GM12801 (cell line): ENCODE data around the gene USP13.

Experiments
- TF ChIP-seq, protein P1 (sequence below): IDR thresholded peaks from one replicate; pipeline ENCODE4 v1.5.1; 2011; ENCODE audit warnings: control low read depth; ENCODE audit not compliant: insufficient read length; ENCODE audit errors: extremely low read depth

Gene USP13

DNA sequence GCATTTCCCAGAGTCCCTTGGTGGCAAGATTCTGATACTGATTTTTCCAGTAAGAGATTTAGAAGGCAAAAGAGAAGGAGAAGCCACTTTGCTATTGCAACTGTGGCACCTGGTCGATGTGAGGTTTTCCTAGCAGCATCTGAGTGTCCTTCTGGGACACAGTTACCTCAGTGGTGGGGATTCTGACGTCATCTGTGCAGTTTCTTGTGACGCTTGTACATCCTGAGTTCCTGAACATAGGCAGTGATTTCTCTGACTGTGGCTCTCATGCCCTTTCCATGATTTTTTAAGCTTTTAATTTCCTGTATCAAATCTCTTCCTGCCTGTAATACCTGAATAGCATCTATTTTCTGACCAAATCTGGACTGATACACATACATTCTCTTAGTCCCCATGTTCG, 8.9 kb downstream of the USP13 start:
- TF ChIP-seq, protein P1, sequence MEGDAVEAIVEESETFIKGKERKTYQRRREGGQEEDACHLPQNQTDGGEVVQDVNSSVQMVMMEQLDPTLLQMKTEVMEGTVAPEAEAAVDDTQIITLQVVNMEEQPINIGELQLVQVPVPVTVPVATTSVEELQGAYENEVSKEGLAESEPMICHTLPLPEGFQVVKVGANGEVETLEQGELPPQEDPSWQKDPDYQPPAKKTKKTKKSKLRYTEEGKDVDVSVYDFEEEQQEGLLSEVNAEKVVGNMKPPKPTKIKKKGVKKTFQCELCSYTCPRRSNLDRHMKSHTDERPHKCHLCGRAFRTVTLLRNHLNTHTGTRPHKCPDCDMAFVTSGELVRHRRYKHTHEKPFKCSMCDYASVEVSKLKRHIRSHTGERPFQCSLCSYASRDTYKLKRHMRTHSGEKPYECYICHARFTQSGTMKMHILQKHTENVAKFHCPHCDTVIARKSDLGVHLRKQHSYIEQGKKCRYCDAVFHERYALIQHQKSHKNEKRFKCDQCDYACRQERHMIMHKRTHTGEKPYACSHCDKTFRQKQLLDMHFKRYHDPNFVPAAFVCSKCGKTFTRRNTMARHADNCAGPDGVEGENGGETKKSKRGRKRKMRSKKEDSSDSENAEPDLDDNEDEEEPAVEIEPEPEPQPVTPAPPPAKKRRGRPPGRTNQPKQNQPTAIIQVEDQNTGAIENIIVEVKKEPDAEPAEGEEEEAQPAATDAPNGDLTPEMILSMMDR, result no peak

DNA sequence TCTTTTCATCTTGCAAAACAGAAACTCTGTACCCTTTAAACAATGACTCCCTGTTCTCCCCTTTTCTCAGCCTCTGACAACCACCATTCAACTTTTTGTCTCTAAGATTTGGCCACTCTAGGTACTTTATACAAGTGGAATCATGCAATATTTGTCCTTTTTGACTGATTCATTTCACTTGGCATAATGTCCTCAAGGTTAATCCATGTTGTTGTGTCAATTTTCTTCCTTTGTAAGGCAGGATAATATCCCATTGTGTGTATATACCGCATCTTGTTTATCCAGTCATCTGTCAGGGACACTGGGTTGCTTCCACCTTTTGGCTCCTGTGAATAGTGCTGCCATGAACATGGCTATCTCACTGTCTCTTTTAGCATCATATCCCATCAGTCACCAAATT, 10.3 kb downstream of the USP13 start:
- TF ChIP-seq, protein P1, result no peak

DNA sequence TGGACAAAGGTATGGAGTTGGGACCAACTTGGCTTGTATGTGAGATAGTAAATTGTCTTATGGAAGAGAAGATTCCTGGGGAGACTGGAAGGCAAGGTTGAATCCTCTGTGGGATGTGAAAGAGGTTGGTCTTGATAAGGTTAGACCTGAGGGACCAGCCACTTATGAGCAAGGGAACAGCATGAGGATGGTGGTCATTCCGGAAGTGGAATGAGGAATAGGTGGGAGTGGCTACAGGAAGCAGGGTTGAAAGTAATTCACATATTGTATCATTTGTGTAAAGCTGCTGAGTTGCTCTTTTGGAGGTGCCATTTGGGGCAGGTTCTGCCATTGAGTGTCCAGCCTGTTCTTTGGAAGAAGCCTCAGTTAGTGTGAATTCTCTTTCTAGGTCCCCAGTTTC, 13.2 kb downstream of the USP13 start:
- TF ChIP-seq, protein P1, result no peak

DNA sequence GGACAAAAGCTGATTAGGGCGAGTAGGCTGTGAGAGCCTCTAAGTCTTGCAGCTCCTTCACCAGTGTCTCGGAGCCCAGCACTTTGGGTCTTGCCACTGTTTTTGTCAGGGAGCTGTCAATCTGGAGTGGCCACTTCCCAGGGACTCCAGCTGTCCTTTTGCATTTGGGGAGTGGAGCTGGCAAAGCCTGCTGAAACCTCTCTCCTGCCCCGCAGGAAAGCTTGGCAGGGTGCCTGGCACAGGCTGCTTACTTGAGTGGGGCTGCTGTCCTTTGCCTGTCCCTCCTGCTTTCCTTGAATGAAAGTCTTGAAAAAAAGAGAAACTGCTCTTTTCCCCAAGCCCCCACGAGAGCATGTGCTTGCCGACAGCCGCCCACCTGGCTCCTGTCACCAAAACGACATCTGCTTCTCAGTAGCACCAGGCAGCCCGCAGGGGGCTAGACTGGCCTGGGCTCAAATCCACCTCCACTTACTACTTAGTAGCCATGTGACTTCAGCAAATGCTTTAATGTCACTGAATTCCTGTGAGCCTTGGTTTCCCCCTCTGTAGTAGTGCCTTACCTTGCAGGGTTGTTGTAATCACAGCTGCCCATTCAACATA, 13.7 kb downstream of the USP13 start:
- TF ChIP-seq, protein P1, result no peak

DNA sequence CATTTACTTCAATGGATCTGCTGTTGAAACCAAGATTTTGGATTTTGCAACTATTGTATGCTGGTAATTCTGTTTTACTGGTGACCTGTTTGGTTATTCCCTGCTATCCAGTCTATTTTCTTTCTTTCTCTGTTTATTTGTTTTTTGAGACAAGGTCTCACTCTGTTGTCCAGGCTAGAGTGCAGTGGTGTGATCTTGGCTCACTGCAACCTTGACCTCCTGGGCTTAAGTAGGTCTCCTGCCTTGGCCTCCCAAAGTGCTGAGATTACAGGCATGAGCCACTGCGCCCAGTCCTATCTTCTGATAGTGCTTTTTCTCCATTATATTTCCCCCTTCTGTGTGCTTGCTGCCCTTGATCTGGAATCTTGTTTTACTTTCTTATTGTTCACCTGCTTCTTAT, 15.6 kb downstream of the USP13 start:
- TF ChIP-seq, protein P1, result no peak

DNA sequence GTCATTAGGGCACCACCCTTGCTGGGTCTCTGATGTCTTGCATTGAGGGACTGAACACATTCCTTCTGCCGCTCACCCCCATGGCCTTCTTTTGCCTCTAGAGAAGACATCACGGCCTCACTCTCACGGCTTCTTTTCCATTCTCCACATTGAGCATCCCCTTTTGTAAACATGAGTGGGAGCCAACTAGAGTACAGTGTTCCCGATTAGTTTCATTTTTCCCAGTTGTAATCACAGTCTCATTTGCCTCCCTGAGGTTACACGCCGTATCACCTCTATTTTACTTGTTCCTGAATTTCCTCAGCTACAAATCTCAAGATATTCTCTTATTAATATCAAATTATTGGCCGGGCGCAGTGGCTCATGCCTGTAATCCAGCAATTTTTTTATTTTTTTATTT, 17.5 kb downstream of the USP13 start:
- TF ChIP-seq, protein P1, result no peak

DNA sequence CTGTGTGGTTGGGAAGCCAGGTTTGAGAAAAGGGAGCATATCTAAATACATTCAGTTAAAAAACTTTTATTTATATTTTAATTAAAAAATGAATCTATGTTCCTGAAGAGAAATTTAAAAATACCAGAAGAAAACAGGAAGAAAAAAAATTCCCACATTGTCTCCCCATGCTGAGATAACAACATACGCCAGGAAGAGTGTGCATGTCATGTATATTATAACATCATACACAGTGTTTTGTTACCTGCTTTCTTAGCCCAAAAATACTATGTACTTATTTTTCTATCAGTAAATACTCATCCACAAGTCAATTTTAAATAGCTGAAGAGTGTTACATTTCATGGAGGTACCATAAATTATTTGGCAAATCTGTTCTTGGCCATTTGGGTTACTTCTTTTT, 18.5 kb downstream of the USP13 start:
- TF ChIP-seq, protein P1, result no peak

DNA sequence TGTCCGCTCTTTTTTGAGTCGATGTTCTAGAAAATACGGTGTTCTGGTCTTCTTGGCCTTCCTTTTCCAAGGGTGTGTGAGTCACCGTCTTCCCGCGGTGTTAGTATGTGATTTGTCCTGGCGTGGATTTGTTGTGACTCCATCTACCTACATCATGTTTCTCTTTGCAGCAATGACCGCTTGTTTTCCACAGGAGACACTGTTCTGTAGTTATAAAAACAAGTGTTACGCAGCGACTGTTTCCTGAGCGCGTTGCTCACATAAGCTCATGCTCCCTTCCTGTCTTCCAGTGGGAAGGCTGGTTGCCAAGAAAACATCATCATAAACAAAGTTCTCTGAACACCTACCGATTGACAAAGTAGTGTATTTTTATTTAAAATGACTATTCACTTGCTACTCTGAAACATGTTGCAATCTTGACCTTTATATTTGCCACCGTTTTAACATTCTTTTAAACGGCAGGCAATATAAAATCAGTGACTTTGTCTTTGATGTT, 19.0 kb downstream of the USP13 start:
- TF ChIP-seq, protein P1, result no peak
